Measurements from ENCODE around the gene DNAJC12.

DNA sequence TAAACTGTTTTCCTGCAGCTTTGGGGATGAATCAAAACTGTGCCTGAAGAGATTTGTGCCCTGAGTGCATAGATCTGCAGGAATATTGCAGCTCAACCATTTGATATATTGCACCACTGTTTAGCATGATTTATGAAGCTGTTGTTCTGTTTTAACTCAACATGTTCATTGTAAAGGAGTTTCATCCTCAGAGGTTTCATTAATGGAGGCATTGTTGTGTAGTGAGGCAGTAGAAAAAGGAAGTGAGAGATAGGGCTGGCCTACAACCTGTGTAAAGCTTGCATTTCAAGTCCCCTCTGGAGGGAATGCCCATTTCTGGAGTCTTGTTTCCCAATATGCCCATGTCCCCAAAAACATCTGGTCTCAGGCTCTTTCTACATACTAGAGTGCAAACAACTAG lies 67.5 kb downstream of the DNAJC12 start:
- TF ChIP-seq, protein P1, sequence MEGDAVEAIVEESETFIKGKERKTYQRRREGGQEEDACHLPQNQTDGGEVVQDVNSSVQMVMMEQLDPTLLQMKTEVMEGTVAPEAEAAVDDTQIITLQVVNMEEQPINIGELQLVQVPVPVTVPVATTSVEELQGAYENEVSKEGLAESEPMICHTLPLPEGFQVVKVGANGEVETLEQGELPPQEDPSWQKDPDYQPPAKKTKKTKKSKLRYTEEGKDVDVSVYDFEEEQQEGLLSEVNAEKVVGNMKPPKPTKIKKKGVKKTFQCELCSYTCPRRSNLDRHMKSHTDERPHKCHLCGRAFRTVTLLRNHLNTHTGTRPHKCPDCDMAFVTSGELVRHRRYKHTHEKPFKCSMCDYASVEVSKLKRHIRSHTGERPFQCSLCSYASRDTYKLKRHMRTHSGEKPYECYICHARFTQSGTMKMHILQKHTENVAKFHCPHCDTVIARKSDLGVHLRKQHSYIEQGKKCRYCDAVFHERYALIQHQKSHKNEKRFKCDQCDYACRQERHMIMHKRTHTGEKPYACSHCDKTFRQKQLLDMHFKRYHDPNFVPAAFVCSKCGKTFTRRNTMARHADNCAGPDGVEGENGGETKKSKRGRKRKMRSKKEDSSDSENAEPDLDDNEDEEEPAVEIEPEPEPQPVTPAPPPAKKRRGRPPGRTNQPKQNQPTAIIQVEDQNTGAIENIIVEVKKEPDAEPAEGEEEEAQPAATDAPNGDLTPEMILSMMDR (IDR thresholded peaks at IDR 0.05), result no peak
- no peak for TF ChIP-seq EZH2 (IDR thresholded peaks at IDR 0.05; ENCODE audit: borderline replicate concordance, insufficient read depth, low read depth, low read length, poor library complexity, severe bottlenecking)
